ENCODE data around the gene AHRR. TPM values are rescaled to one million over a fixed set of nuclear protein-coding genes. Genes with fewer than 3 reads are reported as not detected.
"Not testable (repeated sequence)": the region's sequence is repeated elsewhere in the genome, so short reads cannot be mapped to it uniquely, and the experiment has no call there.

The AHRR gene
- total RNA-seq, 1 experiment from 2014 or later, result 1.3 TPM

DNA sequence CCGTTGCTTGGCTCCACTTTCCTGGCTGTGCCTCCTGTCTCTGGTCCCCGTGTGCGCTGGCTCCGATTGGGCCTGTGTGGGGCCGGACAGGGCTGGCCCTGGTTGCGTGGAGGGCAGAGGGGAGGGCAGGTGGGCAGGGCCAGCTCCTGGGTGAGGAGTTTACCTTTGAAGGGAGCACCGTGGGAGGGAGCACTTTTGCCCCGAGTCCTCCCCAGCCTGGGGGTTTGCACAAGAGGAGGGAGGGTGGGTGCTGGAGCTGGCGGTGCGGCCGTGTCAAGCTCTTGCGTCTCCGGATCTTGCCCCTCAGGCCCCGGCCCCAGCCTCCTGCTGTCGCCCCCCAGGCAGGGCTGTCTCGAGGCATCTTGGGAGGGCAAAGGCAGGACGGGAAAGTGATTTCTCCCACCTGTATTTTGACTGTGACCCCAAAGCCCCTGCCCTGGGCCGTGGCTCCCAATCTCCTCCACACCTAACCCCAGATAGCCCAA, 73.2 kb downstream of the AHRR start:
- Mint-ChIP-seq H3K4me3 (ENCODE audit: low read depth, unreplicated experiment) (no peak overlapping the region), H3K27me3 (ENCODE audit: unreplicated experiment) (peaks cover 33% of the 10 kb centered on the region), H3K36me3 (ENCODE audit: insufficient read depth, unreplicated experiment) (peaks cover 14% of the 10 kb centered on the region), H3K4me1 (ENCODE audit: low read depth, unreplicated experiment) (peaks cover 34% of the 10 kb centered on the region), H3K27ac (ENCODE audit: unreplicated experiment) (no peak overlapping the region), H3K9me3 (ENCODE audit: low read depth, unreplicated experiment) (no peaks in the 10 kb centered on the region)
- BruUV-seq (replicated peaks), result no TSS peak
- DNase-seq, result no peak
- CTCF ChIA-PET, result no interaction called here
- TF ChIP-seq, protein P1, sequence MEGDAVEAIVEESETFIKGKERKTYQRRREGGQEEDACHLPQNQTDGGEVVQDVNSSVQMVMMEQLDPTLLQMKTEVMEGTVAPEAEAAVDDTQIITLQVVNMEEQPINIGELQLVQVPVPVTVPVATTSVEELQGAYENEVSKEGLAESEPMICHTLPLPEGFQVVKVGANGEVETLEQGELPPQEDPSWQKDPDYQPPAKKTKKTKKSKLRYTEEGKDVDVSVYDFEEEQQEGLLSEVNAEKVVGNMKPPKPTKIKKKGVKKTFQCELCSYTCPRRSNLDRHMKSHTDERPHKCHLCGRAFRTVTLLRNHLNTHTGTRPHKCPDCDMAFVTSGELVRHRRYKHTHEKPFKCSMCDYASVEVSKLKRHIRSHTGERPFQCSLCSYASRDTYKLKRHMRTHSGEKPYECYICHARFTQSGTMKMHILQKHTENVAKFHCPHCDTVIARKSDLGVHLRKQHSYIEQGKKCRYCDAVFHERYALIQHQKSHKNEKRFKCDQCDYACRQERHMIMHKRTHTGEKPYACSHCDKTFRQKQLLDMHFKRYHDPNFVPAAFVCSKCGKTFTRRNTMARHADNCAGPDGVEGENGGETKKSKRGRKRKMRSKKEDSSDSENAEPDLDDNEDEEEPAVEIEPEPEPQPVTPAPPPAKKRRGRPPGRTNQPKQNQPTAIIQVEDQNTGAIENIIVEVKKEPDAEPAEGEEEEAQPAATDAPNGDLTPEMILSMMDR (IDR thresholded peaks at IDR 0.05; ENCODE audit: unreplicated experiment), result no peak
- intact Hi-C loops (cut with micrococcal nuclease; ENCODE audit: unreplicated experiment), result no loop called here

DNA sequence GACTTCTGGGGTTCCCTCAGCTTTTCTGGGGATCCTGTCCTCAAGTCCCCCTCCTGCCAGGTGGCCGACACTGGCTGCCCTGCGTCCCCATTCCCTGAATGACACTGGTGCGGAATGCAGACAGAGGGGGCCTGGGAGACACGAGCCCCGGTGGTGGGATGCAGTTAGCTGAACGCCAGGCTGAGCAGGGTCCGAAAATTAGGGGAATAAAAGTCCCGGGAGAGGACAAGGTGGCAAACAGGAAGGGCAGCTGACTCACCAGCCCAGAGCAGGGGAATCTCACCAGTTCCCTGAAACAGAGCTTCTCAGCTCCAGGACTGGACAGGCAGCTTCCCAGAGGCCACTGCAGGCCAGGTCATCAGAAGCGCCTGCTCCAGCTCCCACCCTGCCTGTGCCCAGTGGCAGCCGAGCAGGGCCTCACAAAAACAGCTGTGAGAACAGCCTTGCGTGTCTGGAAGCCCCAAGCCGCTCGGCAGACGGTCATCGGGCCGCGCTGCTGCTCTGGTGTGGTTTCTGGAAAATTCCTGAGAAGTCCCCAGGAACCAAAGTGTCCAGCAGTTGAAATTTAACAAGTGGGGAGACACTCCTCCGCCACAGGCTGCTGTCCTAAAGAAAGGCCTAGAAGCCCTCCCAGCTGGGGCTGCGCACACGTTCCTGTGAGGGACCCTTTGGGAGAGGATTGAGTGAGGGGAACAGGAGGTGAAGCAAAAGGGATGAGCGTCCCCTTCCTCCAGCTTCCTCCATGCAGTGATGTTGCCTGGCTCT, 73.8 kb downstream of the AHRR start:
- no peak for DNase-seq
- peaks cover 27% of the 10 kb centered on the region for H3K27me3 Mint-ChIP-seq (ENCODE audit: unreplicated experiment)
- no peak overlapping the region for H3K27ac Mint-ChIP-seq (ENCODE audit: unreplicated experiment)
- CTCF ChIA-PET, result no interaction called here
- no peaks in the 10 kb centered on the region for H3K9me3 Mint-ChIP-seq (ENCODE audit: low read depth, unreplicated experiment)
- H3K4me1 Mint-ChIP-seq (ENCODE audit: low read depth, unreplicated experiment), result peaks cover 35% of the 10 kb centered on the region
- H3K36me3 Mint-ChIP-seq (ENCODE audit: insufficient read depth, unreplicated experiment), result peaks cover 15% of the 10 kb centered on the region
- intact Hi-C loops (cut with micrococcal nuclease; ENCODE audit: unreplicated experiment), result no loop called here
- BruUV-seq (replicated peaks), result no TSS peak
- TF ChIP-seq, protein P1 (IDR thresholded peaks at IDR 0.05; ENCODE audit: unreplicated experiment), result no peak
- no peak overlapping the region for H3K4me3 Mint-ChIP-seq (ENCODE audit: low read depth, unreplicated experiment)

DNA sequence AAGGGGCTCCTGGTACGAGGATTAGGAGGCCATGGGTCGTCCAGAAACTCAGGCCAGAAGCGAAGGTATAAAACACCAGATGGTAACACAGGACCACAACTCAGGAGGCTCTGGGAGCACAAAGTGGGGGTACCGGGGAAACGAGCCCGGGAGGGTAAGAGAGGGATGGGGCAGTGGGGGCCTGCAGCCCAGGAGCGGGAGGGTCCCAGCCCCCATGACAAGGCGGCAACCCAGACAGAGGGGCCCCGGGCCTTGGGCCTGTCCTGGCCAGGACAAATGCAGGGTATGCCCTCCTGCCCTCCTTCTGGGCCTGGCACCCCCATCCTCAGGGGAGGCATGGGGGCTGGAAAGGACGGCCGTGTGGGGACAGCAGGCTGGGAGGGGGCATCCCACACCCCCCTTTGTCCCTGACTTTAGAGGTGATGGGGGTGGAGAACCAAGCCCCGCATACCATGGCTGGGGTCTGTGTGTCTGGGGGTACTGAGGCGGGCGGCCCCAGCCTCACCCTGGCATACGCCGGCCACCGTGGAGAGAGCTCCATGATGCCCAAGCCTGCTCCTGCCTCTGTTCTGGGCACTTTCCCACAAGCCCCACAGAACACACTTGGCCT, 74.5 kb downstream of the AHRR start:
- peaks cover 8% of the 10 kb centered on the region for H3K36me3 Mint-ChIP-seq (ENCODE audit: insufficient read depth, unreplicated experiment)
- no peak for DNase-seq
- intact Hi-C loops (cut with micrococcal nuclease; ENCODE audit: unreplicated experiment), result no loop called here
- no peaks in the 10 kb centered on the region for H3K9me3 Mint-ChIP-seq (ENCODE audit: low read depth, unreplicated experiment)
- peaks cover 31% of the 10 kb centered on the region for H3K4me1 Mint-ChIP-seq (ENCODE audit: low read depth, unreplicated experiment)
- BruUV-seq (replicated peaks), result no TSS peak
- H3K27me3 Mint-ChIP-seq (ENCODE audit: unreplicated experiment), result peaks cover 20% of the 10 kb centered on the region
- TF ChIP-seq, protein P1 (IDR thresholded peaks at IDR 0.05; ENCODE audit: unreplicated experiment), result no peak
- no peak overlapping the region for H3K4me3 Mint-ChIP-seq (ENCODE audit: low read depth, unreplicated experiment)
- H3K27ac Mint-ChIP-seq (ENCODE audit: unreplicated experiment), result no peak overlapping the region
- CTCF ChIA-PET, result no interaction called here

DNA sequence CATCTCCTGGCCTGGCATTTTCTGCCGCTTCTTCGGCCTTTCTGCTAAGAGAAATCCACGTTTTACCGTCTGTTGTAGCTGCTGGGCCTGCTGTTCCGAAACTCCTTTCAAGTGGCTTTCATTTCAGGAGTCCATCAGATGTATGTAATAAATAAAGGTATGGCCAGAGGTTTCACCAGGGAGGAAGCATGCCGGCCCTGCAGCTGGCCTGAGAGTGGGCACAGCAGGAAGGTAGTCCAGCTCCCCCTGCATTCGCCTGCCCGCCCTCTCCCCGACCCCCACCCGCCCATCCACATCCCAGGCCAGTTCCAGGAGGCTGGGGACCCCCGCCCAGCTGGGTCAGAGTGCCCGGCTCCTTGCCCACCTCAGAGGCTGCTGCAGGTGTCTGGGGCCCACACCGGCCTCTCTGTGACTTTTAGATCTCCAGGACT, 75.0 kb downstream of the AHRR start:
- no TSS peak for BruUV-seq (replicated peaks)
- Mint-ChIP-seq H3K36me3 (ENCODE audit: insufficient read depth, unreplicated experiment) (peaks cover 7% of the 10 kb centered on the region), H3K27me3 (ENCODE audit: unreplicated experiment) (peaks cover 16% of the 10 kb centered on the region), H3K27ac (ENCODE audit: unreplicated experiment) (no peak overlapping the region), H3K4me3 (ENCODE audit: low read depth, unreplicated experiment) (no peak overlapping the region), H3K9me3 (ENCODE audit: low read depth, unreplicated experiment) (no peaks in the 10 kb centered on the region), H3K4me1 (ENCODE audit: low read depth, unreplicated experiment) (peaks cover 27% of the 10 kb centered on the region)
- TF ChIP-seq, protein P1 (IDR thresholded peaks at IDR 0.05; ENCODE audit: unreplicated experiment), result no peak
- no peak for DNase-seq
- intact Hi-C loops (cut with micrococcal nuclease; ENCODE audit: unreplicated experiment), result no loop called here
- CTCF ChIA-PET, result no interaction called here

DNA sequence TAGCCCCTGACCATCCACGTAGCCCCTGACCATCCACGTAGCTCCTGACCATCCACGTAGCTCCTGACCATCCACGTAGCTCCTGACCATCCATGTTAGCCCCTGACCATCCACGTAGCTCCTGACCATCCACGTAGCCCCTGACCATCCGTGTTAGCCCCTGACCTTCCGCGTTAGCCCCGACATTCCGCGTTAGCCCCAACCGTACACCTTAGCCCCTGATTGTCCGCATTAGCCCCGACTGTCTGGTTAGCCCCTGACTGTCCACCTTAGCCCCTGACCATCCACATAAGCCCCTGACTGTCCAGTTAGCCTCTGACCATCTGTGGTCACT, 76.6 kb downstream of the AHRR start:
- DNase-seq; BruUV-seq (replicated peaks); H3K9me3 Mint-ChIP-seq (ENCODE audit: low read depth, unreplicated experiment); H3K27me3 Mint-ChIP-seq (ENCODE audit: unreplicated experiment); CTCF ChIA-PET; H3K36me3 Mint-ChIP-seq (ENCODE audit: insufficient read depth, unreplicated experiment); H3K4me3 Mint-ChIP-seq (ENCODE audit: low read depth, unreplicated experiment); H3K27ac Mint-ChIP-seq (ENCODE audit: unreplicated experiment); intact Hi-C loops (cut with micrococcal nuclease; ENCODE audit: unreplicated experiment): not testable (repeated sequence)
- H3K4me1 Mint-ChIP-seq (ENCODE audit: low read depth, unreplicated experiment), result peaks cover 19% of the 10 kb centered on the region

Data from Calu3 (cell line).